UCSD-AML1 (cell line): ENCODE results near the gene GABRB1.

Source experiments
- DNase-seq: peaks from one replicate; lab custom pipeline; 2025; ENCODE audit not compliant: unreplicated experiment; lab: John Stamatoyannopoulos, UW

GABRB1 gene

GRCh38 chr4:47463235-47463956 is 432.0 kb downstream of the GABRB1 start, which contains the start of gene COMMD8:
TSS of gene COMMD8 (minus strand) at chr4:47463702. CDS start at chr4:47463651, 51 bp downstream.
- peak; percentile 96 for DNase-seq

- DNase-seq: no peak
These were observed 433.6 kb downstream of the GABRB1 start for GRCh38 chr4:47465004-47465403.

GRCh38 chr4:47466056-47466785 is 434.9 kb downstream of the GABRB1 start:
- DNase-seq: no peak

- no peak for DNase-seq
These were observed 437.5 kb downstream of the GABRB1 start for GRCh38 chr4:47468706-47469365.

- no peak for DNase-seq
These were observed 438.6 kb downstream of the GABRB1 start for GRCh38 chr4:47469951-47470350.

GRCh38 chr4:47471064-47471463 is 439.7 kb downstream of the GABRB1 start:
- DNase-seq: no peak

GRCh38 chr4:47471591-47471990 is 440.2 kb downstream of the GABRB1 start:
- no peak for DNase-seq

- DNase-seq: no peak
These were observed 441.9 kb downstream of the GABRB1 start for GRCh38 chr4:47473141-47473750.

- DNase-seq: no peak
These were observed 443.4 kb downstream of the GABRB1 start for GRCh38 chr4:47474799-47475198.

GRCh38 chr4:47475411-47475810 is 444.0 kb downstream of the GABRB1 start:
- DNase-seq: no peak
